Endometrium (tissue), 2 donors: ENCODE measurements around the gene KCND3.
"Not testable (repeated sequence)": the region's sequence is repeated elsewhere in the genome, so short reads cannot be mapped to it uniquely, and the experiment has no call there.

Experiments used
- FAIRE-seq: peaks from 2 replicates; lab custom pipeline; 2012; peaks lifted over from hg19 to GRCh38; lab: Jason Lieb, UNC
- donor health status: control.
- donor health status: control.

The KCND3 gene

GRCh38 chr1:111811891-111812290 lies 177.6 kb downstream of the KCND3 start:
- no peak for FAIRE-seq

GRCh38 chr1:111805251-111805650 lies 184.2 kb downstream of the KCND3 start:
- FAIRE-seq = no peak

- FAIRE-seq = no peak
Measured at GRCh38 chr1:111804776-111805175, 184.7 kb downstream of the KCND3 start.

- FAIRE-seq = no peak
Measured at GRCh38 chr1:111803951-111804350, 185.5 kb downstream of the KCND3 start.

GRCh38 chr1:111802984-111803383 lies 186.5 kb downstream of the KCND3 start:
- FAIRE-seq = no peak

- FAIRE-seq = no peak
Measured at GRCh38 chr1:111802110-111802509, 187.4 kb downstream of the KCND3 start.

- no peak for FAIRE-seq
Measured at GRCh38 chr1:111801071-111801850, 188.2 kb downstream of the KCND3 start.

- not testable (repeated sequence) for FAIRE-seq
Measured at GRCh38 chr1:111799722-111800121, 189.7 kb downstream of the KCND3 start.

GRCh38 chr1:111798580-111798979 lies 190.9 kb downstream of the KCND3 start:
- no peak for FAIRE-seq

- FAIRE-seq = no peak
Measured at GRCh38 chr1:111795401-111795800, 194.1 kb downstream of the KCND3 start.

- no peak for FAIRE-seq
Measured at GRCh38 chr1:111793923-111794322, 195.5 kb downstream of the KCND3 start.

- no peak for FAIRE-seq
Measured at GRCh38 chr1:111792249-111792648, 197.2 kb downstream of the KCND3 start.

GRCh38 chr1:111791776-111792175 lies 197.7 kb downstream of the KCND3 start:
- no peak for FAIRE-seq

- FAIRE-seq = no peak
Measured at GRCh38 chr1:111789666-111790316, 199.7 kb downstream of the KCND3 start.

- FAIRE-seq = no peak
Measured at GRCh38 chr1:111789142-111789541, 200.3 kb downstream of the KCND3 start.

- FAIRE-seq = no peak
Measured at GRCh38 chr1:111786669-111787207, 202.7 kb downstream of the KCND3 start.

- no peak for FAIRE-seq
Measured at GRCh38 chr1:111784273-111784901, 205.1 kb downstream of the KCND3 start.

GRCh38 chr1:111779546-111779945 lies 209.9 kb downstream of the KCND3 start:
- FAIRE-seq = no peak

GRCh38 chr1:111778541-111779051 lies 210.9 kb downstream of the KCND3 start:
- no peak for FAIRE-seq

GRCh38 chr1:111778066-111778465 lies 211.4 kb downstream of the KCND3 start:
- no peak for FAIRE-seq

GRCh38 chr1:111777301-111777700 lies 212.2 kb downstream of the KCND3 start:
- no peak for FAIRE-seq

GRCh38 chr1:111776861-111777260 lies 212.6 kb downstream of the KCND3 start:
- FAIRE-seq = no peak

GRCh38 chr1:111776391-111776790 lies 213.1 kb downstream of the KCND3 start:
- FAIRE-seq = no peak
